ENCODE data around the gene PRR19.

Gene PRR19

DNA sequence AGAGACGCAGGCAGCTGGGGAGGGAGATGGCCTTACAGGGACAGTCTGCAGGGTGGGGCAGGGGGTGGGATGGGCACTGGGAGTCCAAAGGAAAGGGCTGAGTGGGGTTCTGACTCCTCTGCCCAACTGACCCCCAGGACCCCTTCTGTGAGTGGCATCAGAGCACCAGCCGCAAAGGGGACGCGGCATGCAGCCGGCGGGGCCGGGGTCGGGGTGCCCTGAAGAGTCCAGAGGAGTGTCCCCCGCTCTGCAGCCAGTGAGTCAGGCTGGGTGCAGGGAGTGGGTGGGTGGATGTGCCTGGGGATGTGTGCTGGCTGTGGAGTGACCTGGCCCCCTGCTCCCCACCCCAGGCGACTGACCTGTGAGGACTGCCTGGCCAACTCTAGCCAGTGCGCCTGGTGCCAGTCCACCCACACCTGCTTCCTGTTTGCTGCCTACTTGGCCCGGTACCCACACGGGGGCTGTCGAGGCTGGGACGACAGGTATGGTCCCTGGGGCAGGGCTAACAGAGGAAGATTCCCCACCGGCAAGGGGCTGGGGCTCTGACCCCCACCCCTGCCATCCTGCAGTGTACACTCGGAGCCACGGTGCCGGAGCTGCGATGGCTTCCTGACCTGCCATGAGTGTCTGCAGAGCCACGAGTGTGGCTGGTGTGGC lies 49.3 kb downstream of the PRR19 start:
- TF ChIP-seq EZH2phosphoT487 (conservative IDR thresholded peaks at IDR 0.05; ENCODE audit: low read length): no peak
- TF ChIP-seq, protein P1, sequence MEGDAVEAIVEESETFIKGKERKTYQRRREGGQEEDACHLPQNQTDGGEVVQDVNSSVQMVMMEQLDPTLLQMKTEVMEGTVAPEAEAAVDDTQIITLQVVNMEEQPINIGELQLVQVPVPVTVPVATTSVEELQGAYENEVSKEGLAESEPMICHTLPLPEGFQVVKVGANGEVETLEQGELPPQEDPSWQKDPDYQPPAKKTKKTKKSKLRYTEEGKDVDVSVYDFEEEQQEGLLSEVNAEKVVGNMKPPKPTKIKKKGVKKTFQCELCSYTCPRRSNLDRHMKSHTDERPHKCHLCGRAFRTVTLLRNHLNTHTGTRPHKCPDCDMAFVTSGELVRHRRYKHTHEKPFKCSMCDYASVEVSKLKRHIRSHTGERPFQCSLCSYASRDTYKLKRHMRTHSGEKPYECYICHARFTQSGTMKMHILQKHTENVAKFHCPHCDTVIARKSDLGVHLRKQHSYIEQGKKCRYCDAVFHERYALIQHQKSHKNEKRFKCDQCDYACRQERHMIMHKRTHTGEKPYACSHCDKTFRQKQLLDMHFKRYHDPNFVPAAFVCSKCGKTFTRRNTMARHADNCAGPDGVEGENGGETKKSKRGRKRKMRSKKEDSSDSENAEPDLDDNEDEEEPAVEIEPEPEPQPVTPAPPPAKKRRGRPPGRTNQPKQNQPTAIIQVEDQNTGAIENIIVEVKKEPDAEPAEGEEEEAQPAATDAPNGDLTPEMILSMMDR (IDR thresholded peaks at IDR 0.05; ENCODE audit: insufficient read depth, low read length, poor library complexity, severe bottlenecking): no peak
- no peaks in the 10 kb centered on the region for H3K36me3 ChIP-seq (ENCODE audit: low read length)
- H3K4me2 ChIP-seq (ENCODE audit: low read depth, low read length, poor library complexity, severe bottlenecking): no peak overlapping the region
- no peak overlapping the region for H3K9ac ChIP-seq (ENCODE audit: low read length)
- no peak overlapping the region for H2AFZ ChIP-seq (ENCODE audit: low read depth, low read length, severe bottlenecking)
- H3K9me2 ChIP-seq (replicated peaks; ENCODE audit: insufficient read depth, low read length): no peaks in the 10 kb centered on the region
- H3K4me3 ChIP-seq (ENCODE audit: insufficient read depth, low read length, poor library complexity, severe bottlenecking): no peak overlapping the region
- no peaks in the 10 kb centered on the region for H3K9me3 ChIP-seq (ENCODE audit: insufficient read depth, low read length)
- H3F3A ChIP-seq (ENCODE audit: insufficient read depth): no peaks in the 10 kb centered on the region
- H3K27me3 ChIP-seq (ENCODE audit: low read length): no peaks in the 10 kb centered on the region
- no peaks in the 10 kb centered on the region for H3K79me2 ChIP-seq (ENCODE audit: insufficient read depth, low read length)
- H3K27ac ChIP-seq (ENCODE audit: low read depth, low read length): no peak overlapping the region
- H4K20me1 ChIP-seq (ENCODE audit: low read depth, low read length): no peaks in the 10 kb centered on the region

DNA sequence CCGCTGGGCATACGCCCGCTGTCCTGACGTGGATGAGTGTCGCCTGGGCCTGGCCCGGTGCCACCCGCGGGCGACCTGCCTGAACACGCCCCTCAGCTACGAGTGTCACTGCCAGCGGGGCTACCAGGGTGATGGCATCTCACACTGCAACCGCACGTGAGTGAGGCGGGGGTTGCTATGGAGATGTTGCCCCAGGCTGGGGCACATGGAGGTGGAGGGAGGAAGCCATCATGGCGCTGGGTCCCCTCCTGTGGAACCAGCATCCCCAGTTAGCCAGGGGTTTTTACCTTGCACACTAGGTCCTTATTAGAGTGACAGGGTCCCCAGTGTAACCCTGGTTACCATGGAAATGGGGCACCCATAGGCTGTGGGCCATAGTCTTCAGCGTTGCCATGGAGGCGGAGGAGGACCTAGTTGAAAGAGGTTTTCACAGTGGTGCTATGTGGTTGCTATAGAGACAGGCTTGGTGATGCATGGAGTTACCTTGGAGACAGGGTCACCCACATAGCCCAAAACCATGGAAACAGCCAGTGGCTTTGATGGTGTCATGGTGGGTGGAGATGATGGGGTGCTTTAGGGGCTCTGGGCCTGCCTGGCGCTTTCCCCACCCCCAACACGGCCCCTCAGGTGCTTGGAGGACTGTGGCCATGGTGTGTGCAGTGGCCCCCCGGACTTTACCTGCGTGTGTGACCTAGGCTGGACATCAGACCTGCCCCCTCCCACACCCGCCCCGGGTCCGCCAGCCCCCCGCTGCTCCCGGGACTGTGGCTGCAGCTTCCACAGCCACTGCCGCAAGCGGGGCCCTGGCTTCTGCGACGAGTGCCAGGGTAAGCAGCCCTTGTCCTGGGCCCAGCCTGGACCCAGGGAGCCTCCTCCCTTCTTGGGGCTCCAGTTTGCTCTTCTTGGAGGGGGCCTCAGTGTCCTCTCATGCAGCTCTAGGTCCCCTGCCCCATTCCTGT lies 50.6 kb downstream of the PRR19 start:
- H3K9ac ChIP-seq (ENCODE audit: low read length): no peak overlapping the region
- H3K27me3 ChIP-seq (ENCODE audit: low read length): no peaks in the 10 kb centered on the region
- no peak overlapping the region for H3K4me2 ChIP-seq (ENCODE audit: low read depth, low read length, poor library complexity, severe bottlenecking)

DNA sequence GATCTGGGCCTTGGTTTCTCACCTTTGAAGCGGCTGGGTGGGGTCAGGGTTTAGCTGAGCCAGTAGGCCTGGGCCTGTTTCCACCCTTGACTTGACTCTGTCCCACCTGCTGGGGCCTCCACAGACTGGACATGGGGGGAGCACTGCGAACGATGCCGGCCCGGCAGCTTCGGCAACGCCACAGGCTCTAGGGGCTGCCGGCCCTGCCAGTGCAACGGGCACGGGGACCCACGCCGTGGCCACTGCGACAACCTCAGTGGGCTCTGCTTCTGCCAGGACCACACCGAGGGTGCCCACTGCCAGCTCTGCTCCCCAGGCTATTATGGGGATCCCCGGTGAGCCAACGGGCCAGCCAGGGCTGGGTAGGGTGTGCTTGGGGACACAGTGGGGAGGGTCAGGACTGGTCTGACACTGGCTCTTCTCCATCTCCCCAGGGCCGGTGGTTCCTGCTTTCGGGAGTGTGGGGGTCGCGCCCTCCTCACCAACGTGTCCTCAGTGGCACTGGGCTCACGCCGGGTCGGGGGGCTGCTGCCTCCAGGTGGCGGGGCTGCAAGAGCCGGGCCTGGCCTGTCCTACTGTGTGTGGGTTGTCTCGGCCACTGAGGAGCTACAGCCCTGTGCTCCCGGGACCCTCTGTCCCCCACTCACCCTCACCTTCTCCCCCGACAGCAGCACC lies 51.5 kb downstream of the PRR19 start:
- Histone ChIP-seq H2AFZ (ENCODE audit: low read depth, low read length, severe bottlenecking) (no peak overlapping the region), H3K9me2 (replicated peaks; ENCODE audit: insufficient read depth, low read length) (no peaks in the 10 kb centered on the region), H3K4me2 (ENCODE audit: low read depth, low read length, poor library complexity, severe bottlenecking) (no peak overlapping the region), H3K36me3 (ENCODE audit: low read length) (no peaks in the 10 kb centered on the region), H3K27me3 (ENCODE audit: low read length) (no peaks in the 10 kb centered on the region), H3K4me3 (ENCODE audit: insufficient read depth, low read length, poor library complexity, severe bottlenecking) (no peak overlapping the region), H4K20me1 (ENCODE audit: low read depth, low read length) (no peaks in the 10 kb centered on the region), H3K27ac (ENCODE audit: low read depth, low read length) (no peak overlapping the region), H3F3A (ENCODE audit: insufficient read depth) (no peaks in the 10 kb centered on the region), H3K9me3 (ENCODE audit: insufficient read depth, low read length) (no peaks in the 10 kb centered on the region), H3K9ac (ENCODE audit: low read length) (no peak overlapping the region), H3K79me2 (ENCODE audit: insufficient read depth, low read length) (no peaks in the 10 kb centered on the region)
- TF ChIP-seq, protein P1 (IDR thresholded peaks at IDR 0.05; ENCODE audit: insufficient read depth, low read length, poor library complexity, severe bottlenecking): no peak
- no peak for TF ChIP-seq EZH2phosphoT487 (conservative IDR thresholded peaks at IDR 0.05; ENCODE audit: low read length)

More for the DNA sequence above, 50.6 kb downstream of the PRR19 start:
- Histone ChIP-seq H3K27ac (ENCODE audit: low read depth, low read length) (no peak overlapping the region), H4K20me1 (ENCODE audit: low read depth, low read length) (no peaks in the 10 kb centered on the region), H3F3A (ENCODE audit: insufficient read depth) (no peaks in the 10 kb centered on the region), H3K36me3 (ENCODE audit: low read length) (no peaks in the 10 kb centered on the region), H2AFZ (ENCODE audit: low read depth, low read length, severe bottlenecking) (no peak overlapping the region), H3K9me2 (replicated peaks; ENCODE audit: insufficient read depth, low read length) (no peaks in the 10 kb centered on the region), H3K9me3 (ENCODE audit: insufficient read depth, low read length) (no peaks in the 10 kb centered on the region), H3K79me2 (ENCODE audit: insufficient read depth, low read length) (no peaks in the 10 kb centered on the region), H3K4me3 (ENCODE audit: insufficient read depth, low read length, poor library complexity, severe bottlenecking) (no peak overlapping the region)
- TF ChIP-seq, protein P1 (IDR thresholded peaks at IDR 0.05; ENCODE audit: insufficient read depth, low read length, poor library complexity, severe bottlenecking): no peak
- TF ChIP-seq EZH2phosphoT487 (conservative IDR thresholded peaks at IDR 0.05; ENCODE audit: low read length): no peak

Data from SU-DHL-6 (cell line).